Measurements from ENCODE around the gene ELOVL1.

GRCh38 chr1:43339584-43340232, 28.1 kb downstream of the ELOVL1 start:
- TF ChIP-seq, protein P1, sequence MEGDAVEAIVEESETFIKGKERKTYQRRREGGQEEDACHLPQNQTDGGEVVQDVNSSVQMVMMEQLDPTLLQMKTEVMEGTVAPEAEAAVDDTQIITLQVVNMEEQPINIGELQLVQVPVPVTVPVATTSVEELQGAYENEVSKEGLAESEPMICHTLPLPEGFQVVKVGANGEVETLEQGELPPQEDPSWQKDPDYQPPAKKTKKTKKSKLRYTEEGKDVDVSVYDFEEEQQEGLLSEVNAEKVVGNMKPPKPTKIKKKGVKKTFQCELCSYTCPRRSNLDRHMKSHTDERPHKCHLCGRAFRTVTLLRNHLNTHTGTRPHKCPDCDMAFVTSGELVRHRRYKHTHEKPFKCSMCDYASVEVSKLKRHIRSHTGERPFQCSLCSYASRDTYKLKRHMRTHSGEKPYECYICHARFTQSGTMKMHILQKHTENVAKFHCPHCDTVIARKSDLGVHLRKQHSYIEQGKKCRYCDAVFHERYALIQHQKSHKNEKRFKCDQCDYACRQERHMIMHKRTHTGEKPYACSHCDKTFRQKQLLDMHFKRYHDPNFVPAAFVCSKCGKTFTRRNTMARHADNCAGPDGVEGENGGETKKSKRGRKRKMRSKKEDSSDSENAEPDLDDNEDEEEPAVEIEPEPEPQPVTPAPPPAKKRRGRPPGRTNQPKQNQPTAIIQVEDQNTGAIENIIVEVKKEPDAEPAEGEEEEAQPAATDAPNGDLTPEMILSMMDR (IDR thresholded peaks at IDR 0.05; ENCODE audit: low read depth, low read length, missing input control), result no peak
- TF ChIP-seq MAX (IDR thresholded peaks at IDR 0.05) (no peak), GABPA (IDR thresholded peaks at IDR 0.05 in 1 of 2, conservative IDR thresholded peaks at IDR 0.05 in 1 of 2) (no peak), SP1 (IDR thresholded peaks at IDR 0.05) (no peak)
- TF ChIP-seq, protein P2, sequence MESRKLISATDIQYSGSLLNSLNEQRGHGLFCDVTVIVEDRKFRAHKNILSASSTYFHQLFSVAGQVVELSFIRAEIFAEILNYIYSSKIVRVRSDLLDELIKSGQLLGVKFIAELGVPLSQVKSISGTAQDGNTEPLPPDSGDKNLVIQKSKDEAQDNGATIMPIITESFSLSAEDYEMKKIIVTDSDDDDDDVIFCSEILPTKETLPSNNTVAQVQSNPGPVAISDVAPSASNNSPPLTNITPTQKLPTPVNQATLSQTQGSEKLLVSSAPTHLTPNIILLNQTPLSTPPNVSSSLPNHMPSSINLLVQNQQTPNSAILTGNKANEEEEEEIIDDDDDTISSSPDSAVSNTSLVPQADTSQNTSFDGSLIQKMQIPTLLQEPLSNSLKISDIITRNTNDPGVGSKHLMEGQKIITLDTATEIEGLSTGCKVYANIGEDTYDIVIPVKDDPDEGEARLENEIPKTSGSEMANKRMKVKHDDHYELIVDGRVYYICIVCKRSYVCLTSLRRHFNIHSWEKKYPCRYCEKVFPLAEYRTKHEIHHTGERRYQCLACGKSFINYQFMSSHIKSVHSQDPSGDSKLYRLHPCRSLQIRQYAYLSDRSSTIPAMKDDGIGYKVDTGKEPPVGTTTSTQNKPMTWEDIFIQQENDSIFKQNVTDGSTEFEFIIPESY (IDR thresholded peaks at IDR 0.05), result no peak
- TF ChIP-seq, protein P3, sequence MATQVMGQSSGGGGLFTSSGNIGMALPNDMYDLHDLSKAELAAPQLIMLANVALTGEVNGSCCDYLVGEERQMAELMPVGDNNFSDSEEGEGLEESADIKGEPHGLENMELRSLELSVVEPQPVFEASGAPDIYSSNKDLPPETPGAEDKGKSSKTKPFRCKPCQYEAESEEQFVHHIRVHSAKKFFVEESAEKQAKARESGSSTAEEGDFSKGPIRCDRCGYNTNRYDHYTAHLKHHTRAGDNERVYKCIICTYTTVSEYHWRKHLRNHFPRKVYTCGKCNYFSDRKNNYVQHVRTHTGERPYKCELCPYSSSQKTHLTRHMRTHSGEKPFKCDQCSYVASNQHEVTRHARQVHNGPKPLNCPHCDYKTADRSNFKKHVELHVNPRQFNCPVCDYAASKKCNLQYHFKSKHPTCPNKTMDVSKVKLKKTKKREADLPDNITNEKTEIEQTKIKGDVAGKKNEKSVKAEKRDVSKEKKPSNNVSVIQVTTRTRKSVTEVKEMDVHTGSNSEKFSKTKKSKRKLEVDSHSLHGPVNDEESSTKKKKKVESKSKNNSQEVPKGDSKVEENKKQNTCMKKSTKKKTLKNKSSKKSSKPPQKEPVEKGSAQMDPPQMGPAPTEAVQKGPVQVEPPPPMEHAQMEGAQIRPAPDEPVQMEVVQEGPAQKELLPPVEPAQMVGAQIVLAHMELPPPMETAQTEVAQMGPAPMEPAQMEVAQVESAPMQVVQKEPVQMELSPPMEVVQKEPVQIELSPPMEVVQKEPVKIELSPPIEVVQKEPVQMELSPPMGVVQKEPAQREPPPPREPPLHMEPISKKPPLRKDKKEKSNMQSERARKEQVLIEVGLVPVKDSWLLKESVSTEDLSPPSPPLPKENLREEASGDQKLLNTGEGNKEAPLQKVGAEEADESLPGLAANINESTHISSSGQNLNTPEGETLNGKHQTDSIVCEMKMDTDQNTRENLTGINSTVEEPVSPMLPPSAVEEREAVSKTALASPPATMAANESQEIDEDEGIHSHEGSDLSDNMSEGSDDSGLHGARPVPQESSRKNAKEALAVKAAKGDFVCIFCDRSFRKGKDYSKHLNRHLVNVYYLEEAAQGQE (IDR thresholded peaks at IDR 0.05), result no peak
